Liver (tissue), 9 donors: Measurements from ENCODE around the gene NCK2. TPM values are rescaled to one million over a fixed set of nuclear protein-coding genes. Genes with fewer than 3 reads are reported as not detected.

ENCODE experiments used
- DNase-seq: peaks from one replicate; pipeline ENCODE4 v3.0.0-alpha.2; 2017; ENCODE audit warnings: low spot score
- H3K27ac ChIP-seq, 2 donors: one replicate each; pipeline ENCODE4 v1.7.0; 2013; ENCODE audit warnings: inconsistent platforms in 2 of 2, low read length in 2 of 2, control low read depth in 1 of 2, low read depth in 1 of 2, mild to moderate bottlenecking in 1 of 2
- H3K27me3 ChIP-seq, 4 donors: one replicate each; pipeline versions ENCODE4 v1.6.1 to v1.7.0; 2013; ENCODE audit warnings: low read length in 3 of 4, inconsistent platforms in 1 of 4, mild to moderate bottlenecking in 1 of 4, moderate library complexity in 1 of 4; ENCODE audit not compliant: control insufficient read depth in 4 of 4, insufficient read depth in 4 of 4
- H3K36me3 ChIP-seq, 4 donors: one replicate each; pipeline versions ENCODE4 v1.6.1 to v1.7.0; 2013; ENCODE audit warnings: low read length in 3 of 4, mild to moderate bottlenecking in 3 of 4, low read depth in 1 of 4, moderate library complexity in 1 of 4; ENCODE audit not compliant: control insufficient read depth in 4 of 4, insufficient read depth in 3 of 4
- H3K4me1 ChIP-seq, 4 donors: one replicate each; pipeline versions ENCODE4 v1.6.1 to v1.7.0; 2013; ENCODE audit warnings: low read length in 3 of 4, mild to moderate bottlenecking in 3 of 4, moderate library complexity in 1 of 4; ENCODE audit not compliant: control insufficient read depth in 4 of 4, insufficient read depth in 4 of 4
- H3K4me3 ChIP-seq, 3 donors: one replicate each; pipeline versions ENCODE4 v1.6.1 to v1.7.0; 2013; ENCODE audit warnings: low read length in 3 of 3, control low read depth in 1 of 3, low read depth in 1 of 3, mild to moderate bottlenecking in 1 of 3
- H3K9ac ChIP-seq, 2 donors: one replicate each; pipeline ENCODE4 v1.7.0; 2013; ENCODE audit warnings: low read length in 2 of 2, mild to moderate bottlenecking in 2 of 2, moderate library complexity in 2 of 2, control low read depth in 1 of 2, low read depth in 1 of 2
- H3K9me3 ChIP-seq, 4 donors: one replicate each; pipeline versions ENCODE4 v1.6.1 to v1.7.0; 2013; ENCODE audit warnings: low read length in 3 of 4; ENCODE audit not compliant: control insufficient read depth in 4 of 4
- EGR1 ChIP-seq, 2 donors: IDR thresholded peaks; 2 replicates each; pipeline ENCODE4 v1.6.1; 2016 to 2018; ENCODE audit warnings: antibody characterized with exemption in 2 of 2, low read depth in 2 of 2
- FOXA1 ChIP-seq: IDR thresholded peaks from 2 replicates; pipeline ENCODE4 v1.6.1; 2016; ENCODE audit warnings: antibody characterized with exemption
- HNF4A ChIP-seq, 2 donors: conservative IDR thresholded peaks; 2 replicates each; pipeline ENCODE4 v1.6.1; 2016; ENCODE audit warnings: antibody characterized with exemption in 2 of 2, mild to moderate bottlenecking in 2 of 2
- HNF4G ChIP-seq: IDR thresholded peaks from 2 replicates; pipeline ENCODE4 v1.6.1; 2016; ENCODE audit warnings: antibody characterized with exemption
- JUND ChIP-seq, 2 donors: IDR thresholded peaks; 2 replicates each; pipeline ENCODE4 v1.6.1; 2016; ENCODE audit warnings: antibody characterized with exemption in 2 of 2
- NR2F2 ChIP-seq: IDR thresholded peaks from 2 replicates; pipeline ENCODE4 v1.6.1; 2016; ENCODE audit warnings: antibody characterized with exemption
- RAD21 ChIP-seq, 2 donors: IDR thresholded peaks; 2 replicates each; pipeline ENCODE4 v1.6.1; 2016; ENCODE audit warnings: antibody characterized with exemption in 2 of 2, mild to moderate bottlenecking in 2 of 2
- RXRA ChIP-seq, 2 donors: IDR thresholded peaks; 2 replicates each; pipeline ENCODE4 v1.6.1; 2017 to 2018; ENCODE audit warnings: antibody characterized with exemption in 2 of 2, mild to moderate bottlenecking in 1 of 2
- TAF1 ChIP-seq: conservative IDR thresholded peaks from 2 replicates; pipeline ENCODE4 v1.6.1; 2016; ENCODE audit warnings: antibody characterized with exemption, mild to moderate bottlenecking
- YY1 ChIP-seq: IDR thresholded peaks from 2 replicates; pipeline ENCODE4 v1.6.1; 2016; ENCODE audit warnings: antibody characterized with exemption, mild to moderate bottlenecking
- WGBS: extraction: QIAGEN DNeasy Blood & Tissue Kit; methylation state at CpG from one replicate; pipeline ENCODE4 v1.1.7; 2013; 5-methylcytosine and 5-hydroxymethylcytosine counted together
- polyA plus RNA-seq, 2 donors: library from polyadenylated mRNA; stranded (reverse) in 1 of 2; unstranded in 1 of 2; fragments of 200-250 nt in 1 of 2; fragments of >200 nt in 1 of 2; fragmentation: Nextera tagmentation in 1 of 2; extraction: Ambion mirVana in 1 of 2; gene quantifications; one replicate each; pipeline versions ENCODE4 v1.2.1 to v1.2.3, GENCODE V29; 2013 to 2015
- total RNA-seq, 2 donors: library from RNA; depleted of rRNA; stranded (reverse); fragments of >200 nt; gene quantifications; one replicate each; pipeline ENCODE4 v1.2.3, GENCODE V29; 2014
- TF ChIP-seq, protein P1 (sequence below): IDR thresholded peaks from 2 replicates; pipeline ENCODE4 v1.6.1; 2016; ENCODE audit warnings: antibody characterized with exemption
- TF ChIP-seq, protein P2 (sequence below): fragments of 150-350 bp; IDR thresholded peaks from 2 replicates; pipeline ENCODE4 v1.5.1; 2017; ENCODE audit warnings: improper control_type of control experiment, low read depth, low read length; ENCODE audit not compliant: missing input control
- TF ChIP-seq, protein P3 (sequence below): IDR thresholded peaks from 2 replicates; pipeline ENCODE4 v1.6.1; 2016; ENCODE audit warnings: antibody characterized with exemption, mild to moderate bottlenecking
- TF ChIP-seq, protein P4 (sequence below): IDR thresholded peaks from 2 replicates; pipeline ENCODE4 v1.6.1; 2016; ENCODE audit warnings: antibody characterized with exemption
- TF ChIP-seq, protein P5 (sequence below): IDR thresholded peaks from 2 replicates; pipeline ENCODE4 v1.6.1; 2016; ENCODE audit warnings: antibody characterized with exemption
- donor health status: healthy.
- donor health status: healthy.
- donor health status: healthy.
- donor health status: healthy.
- donor health status: healthy.

NCK2 gene
- total and polyA plus RNA-seq, 4 donors, result 3.4 to 15.0 (median 10.7) TPM

DNA sequence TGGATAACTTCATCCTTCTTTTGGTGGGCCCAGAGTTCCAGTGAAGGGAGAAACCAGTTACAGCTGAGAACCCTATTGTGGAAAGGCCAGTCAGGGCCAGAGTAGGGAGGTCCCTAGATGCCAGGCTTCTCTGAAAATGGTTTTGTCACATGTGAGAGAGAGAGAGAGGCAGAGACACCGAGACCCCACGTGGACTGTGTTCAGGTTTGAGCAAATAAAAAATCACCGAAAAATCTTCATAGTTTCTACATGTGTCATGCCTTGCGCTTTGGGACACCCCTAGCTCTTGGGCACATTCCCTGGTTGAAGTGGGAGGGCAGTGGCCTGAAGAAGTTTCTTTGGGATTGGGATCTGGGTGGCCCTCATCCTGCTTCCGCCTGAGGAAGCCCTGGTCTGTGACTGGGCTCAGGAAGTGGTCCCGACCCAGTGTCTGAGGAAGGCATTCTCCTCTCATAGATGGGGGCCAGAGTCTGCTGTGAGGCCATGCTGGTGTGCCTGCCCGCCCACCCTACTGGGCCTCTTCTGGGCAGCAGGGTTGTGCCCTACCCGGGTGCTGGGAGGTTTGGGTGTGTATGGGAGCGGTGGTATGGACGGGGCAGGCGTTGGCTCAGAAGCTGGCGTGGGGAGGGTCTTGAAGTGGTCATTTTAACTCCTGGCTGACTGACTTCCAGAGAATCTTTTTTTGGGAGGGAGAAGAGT is 16.1 kb downstream of the NCK2 start:
- 91% methylated on average over 12 of the region's 12 CpGs for WGBS
- TF ChIP-seq, protein P1, sequence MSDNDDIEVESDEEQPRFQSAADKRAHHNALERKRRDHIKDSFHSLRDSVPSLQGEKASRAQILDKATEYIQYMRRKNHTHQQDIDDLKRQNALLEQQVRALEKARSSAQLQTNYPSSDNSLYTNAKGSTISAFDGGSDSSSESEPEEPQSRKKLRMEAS, result no peak
- TF ChIP-seq FOXA1 (no peak), YY1 (no peak), EGR1 (IDR thresholded peaks at IDR 0.05; ENCODE audit: low read depth in 2 of 2) (no peak)
- TF ChIP-seq, protein P2, sequence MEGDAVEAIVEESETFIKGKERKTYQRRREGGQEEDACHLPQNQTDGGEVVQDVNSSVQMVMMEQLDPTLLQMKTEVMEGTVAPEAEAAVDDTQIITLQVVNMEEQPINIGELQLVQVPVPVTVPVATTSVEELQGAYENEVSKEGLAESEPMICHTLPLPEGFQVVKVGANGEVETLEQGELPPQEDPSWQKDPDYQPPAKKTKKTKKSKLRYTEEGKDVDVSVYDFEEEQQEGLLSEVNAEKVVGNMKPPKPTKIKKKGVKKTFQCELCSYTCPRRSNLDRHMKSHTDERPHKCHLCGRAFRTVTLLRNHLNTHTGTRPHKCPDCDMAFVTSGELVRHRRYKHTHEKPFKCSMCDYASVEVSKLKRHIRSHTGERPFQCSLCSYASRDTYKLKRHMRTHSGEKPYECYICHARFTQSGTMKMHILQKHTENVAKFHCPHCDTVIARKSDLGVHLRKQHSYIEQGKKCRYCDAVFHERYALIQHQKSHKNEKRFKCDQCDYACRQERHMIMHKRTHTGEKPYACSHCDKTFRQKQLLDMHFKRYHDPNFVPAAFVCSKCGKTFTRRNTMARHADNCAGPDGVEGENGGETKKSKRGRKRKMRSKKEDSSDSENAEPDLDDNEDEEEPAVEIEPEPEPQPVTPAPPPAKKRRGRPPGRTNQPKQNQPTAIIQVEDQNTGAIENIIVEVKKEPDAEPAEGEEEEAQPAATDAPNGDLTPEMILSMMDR, result no peak
- TF ChIP-seq, protein P3, sequence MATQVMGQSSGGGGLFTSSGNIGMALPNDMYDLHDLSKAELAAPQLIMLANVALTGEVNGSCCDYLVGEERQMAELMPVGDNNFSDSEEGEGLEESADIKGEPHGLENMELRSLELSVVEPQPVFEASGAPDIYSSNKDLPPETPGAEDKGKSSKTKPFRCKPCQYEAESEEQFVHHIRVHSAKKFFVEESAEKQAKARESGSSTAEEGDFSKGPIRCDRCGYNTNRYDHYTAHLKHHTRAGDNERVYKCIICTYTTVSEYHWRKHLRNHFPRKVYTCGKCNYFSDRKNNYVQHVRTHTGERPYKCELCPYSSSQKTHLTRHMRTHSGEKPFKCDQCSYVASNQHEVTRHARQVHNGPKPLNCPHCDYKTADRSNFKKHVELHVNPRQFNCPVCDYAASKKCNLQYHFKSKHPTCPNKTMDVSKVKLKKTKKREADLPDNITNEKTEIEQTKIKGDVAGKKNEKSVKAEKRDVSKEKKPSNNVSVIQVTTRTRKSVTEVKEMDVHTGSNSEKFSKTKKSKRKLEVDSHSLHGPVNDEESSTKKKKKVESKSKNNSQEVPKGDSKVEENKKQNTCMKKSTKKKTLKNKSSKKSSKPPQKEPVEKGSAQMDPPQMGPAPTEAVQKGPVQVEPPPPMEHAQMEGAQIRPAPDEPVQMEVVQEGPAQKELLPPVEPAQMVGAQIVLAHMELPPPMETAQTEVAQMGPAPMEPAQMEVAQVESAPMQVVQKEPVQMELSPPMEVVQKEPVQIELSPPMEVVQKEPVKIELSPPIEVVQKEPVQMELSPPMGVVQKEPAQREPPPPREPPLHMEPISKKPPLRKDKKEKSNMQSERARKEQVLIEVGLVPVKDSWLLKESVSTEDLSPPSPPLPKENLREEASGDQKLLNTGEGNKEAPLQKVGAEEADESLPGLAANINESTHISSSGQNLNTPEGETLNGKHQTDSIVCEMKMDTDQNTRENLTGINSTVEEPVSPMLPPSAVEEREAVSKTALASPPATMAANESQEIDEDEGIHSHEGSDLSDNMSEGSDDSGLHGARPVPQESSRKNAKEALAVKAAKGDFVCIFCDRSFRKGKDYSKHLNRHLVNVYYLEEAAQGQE, result no peak
- Histone ChIP-seq H3K4me3 (no peak overlapping the region), H3K4me1 (no peaks in the 10 kb centered on the region), H3K27me3 (no peaks in the 10 kb centered on the region), H3K27ac (no peak overlapping the region), H3K9ac (no peak overlapping the region), H3K9me3 (no peaks in the 10 kb centered on the region), H3K36me3 (no peaks in the 10 kb centered on the region)
- DNase-seq, result no peak

DNA sequence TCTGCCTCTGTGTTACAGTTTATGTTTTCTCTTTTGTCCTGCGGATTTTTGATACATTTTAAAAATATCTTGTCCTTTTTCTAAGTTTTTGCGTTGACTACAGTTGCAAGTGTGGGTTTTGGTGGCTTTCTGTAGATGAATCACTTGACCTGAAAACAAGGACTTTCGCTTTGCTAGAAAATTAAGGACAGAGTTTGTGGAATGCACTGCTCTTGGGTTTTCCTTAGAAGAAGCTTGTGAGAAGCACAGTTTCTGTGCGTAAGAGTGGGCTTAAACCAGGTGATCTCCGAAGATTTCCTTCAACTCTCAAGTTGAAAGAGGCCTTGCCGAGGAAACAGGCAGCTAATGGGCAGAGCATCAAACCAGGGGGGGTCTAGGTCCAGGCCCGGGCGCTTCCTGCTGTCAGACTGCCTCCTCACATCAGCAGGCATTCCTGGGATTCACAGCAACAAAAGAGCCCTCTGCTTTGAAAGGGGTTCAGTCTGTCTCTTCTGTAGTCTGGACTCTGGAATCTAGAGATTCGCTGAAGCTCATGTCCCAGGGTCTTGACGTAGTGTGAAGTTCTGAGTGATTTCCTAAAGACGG is 17.3 kb downstream of the NCK2 start:
- no peaks in the 10 kb centered on the region for H3K9me3 ChIP-seq
- H3K9ac ChIP-seq, result no peak overlapping the region
- H3K27me3 ChIP-seq, result no peaks in the 10 kb centered on the region
- DNase-seq, result no peak
- H3K4me1 ChIP-seq, result no peaks in the 10 kb centered on the region
- WGBS, result 77% methylated on average over 11 of the region's 11 CpGs
- no peak for TF ChIP-seq YY1
- TF ChIP-seq, protein P2, result no peak
- no peak for TF ChIP-seq HNF4A (conservative IDR thresholded peaks at IDR 0.05)
- TF ChIP-seq TAF1, result no peak
- TF ChIP-seq RXRA (IDR thresholded peaks at IDR 0.05), result no peak
- no peak for TF ChIP-seq JUND (IDR thresholded peaks at IDR 0.05)
- TF ChIP-seq, protein P3, result no peak
- TF ChIP-seq EGR1 (IDR thresholded peaks at IDR 0.05; ENCODE audit: low read depth in 2 of 2), result no peak
- TF ChIP-seq, protein P1, result no peak
- TF ChIP-seq NR2F2, result no peak
- TF ChIP-seq, protein P4, sequence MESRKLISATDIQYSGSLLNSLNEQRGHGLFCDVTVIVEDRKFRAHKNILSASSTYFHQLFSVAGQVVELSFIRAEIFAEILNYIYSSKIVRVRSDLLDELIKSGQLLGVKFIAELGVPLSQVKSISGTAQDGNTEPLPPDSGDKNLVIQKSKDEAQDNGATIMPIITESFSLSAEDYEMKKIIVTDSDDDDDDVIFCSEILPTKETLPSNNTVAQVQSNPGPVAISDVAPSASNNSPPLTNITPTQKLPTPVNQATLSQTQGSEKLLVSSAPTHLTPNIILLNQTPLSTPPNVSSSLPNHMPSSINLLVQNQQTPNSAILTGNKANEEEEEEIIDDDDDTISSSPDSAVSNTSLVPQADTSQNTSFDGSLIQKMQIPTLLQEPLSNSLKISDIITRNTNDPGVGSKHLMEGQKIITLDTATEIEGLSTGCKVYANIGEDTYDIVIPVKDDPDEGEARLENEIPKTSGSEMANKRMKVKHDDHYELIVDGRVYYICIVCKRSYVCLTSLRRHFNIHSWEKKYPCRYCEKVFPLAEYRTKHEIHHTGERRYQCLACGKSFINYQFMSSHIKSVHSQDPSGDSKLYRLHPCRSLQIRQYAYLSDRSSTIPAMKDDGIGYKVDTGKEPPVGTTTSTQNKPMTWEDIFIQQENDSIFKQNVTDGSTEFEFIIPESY, result no peak
- TF ChIP-seq RAD21 (IDR thresholded peaks at IDR 0.05), result no peak
- no peak for TF ChIP-seq HNF4G
- TF ChIP-seq, protein P5, sequence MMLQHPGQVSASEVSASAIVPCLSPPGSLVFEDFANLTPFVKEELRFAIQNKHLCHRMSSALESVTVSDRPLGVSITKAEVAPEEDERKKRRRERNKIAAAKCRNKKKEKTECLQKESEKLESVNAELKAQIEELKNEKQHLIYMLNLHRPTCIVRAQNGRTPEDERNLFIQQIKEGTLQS, result no peak
- no peak overlapping the region for H3K4me3 ChIP-seq
- H3K27ac ChIP-seq, result no peak overlapping the region
- H3K36me3 ChIP-seq, result no peaks in the 10 kb centered on the region
